ENCODE measurements around the gene SLC5A2.
A peak's percentile ranks its signal among the peaks of the same experiment; 100 is the strongest.
"Not testable (repeated sequence)": the region's sequence is repeated elsewhere in the genome, so short reads cannot be mapped to it uniquely, and the experiment has no call there.

SLC5A2 gene

GRCh38 chr16:31501966-31502348 lies 19.0 kb downstream of the SLC5A2 start:
- no peak for DNase-seq

- DNase-seq, result no peak
Observed at GRCh38 chr16:31502981-31503380, 20.1 kb downstream of the SLC5A2 start.

GRCh38 chr16:31503555-31503954 lies 20.6 kb downstream of the SLC5A2 start:
- DNase-seq, result not testable (repeated sequence)

GRCh38 chr16:31504159-31504558 lies 21.2 kb downstream of the SLC5A2 start:
- no peak for DNase-seq

- DNase-seq, result no peak
Observed at GRCh38 chr16:31505483-31505882, 22.6 kb downstream of the SLC5A2 start.

- no peak for DNase-seq
Observed at GRCh38 chr16:31507617-31507928, 24.6 kb downstream of the SLC5A2 start.

- DNase-seq, result peak; percentile 74
Observed at GRCh38 chr16:31507929-31508705, 25.2 kb downstream of the SLC5A2 start, which contains the start of gene RUSF1. Gene RUSF1 (minus strand): TSS chr16:31508391. CDS start chr16:31508373, 18 bp downstream.

- no peak for DNase-seq
Observed at GRCh38 chr16:31508706-31509195, 25.8 kb downstream of the SLC5A2 start.

- DNase-seq, result no peak
Observed at GRCh38 chr16:31513126-31513525, 30.2 kb downstream of the SLC5A2 start.

- no peak for DNase-seq
Observed at GRCh38 chr16:31513884-31514283, 31.0 kb downstream of the SLC5A2 start.

GRCh38 chr16:31517800-31518402 lies 35.0 kb downstream of the SLC5A2 start:
- DNase-seq, result no peak

GRCh38 chr16:31519759-31520431 lies 37.0 kb downstream of the SLC5A2 start:
- DNase-seq, result no peak

- DNase-seq, result no peak
Observed at GRCh38 chr16:31521368-31521767, 38.4 kb downstream of the SLC5A2 start.

GRCh38 chr16:31522071-31522470 lies 39.1 kb downstream of the SLC5A2 start:
- no peak for DNase-seq

- not testable (repeated sequence) for DNase-seq
Observed at GRCh38 chr16:31523768-31524167, 40.8 kb downstream of the SLC5A2 start.

- DNase-seq, result no peak
Observed at GRCh38 chr16:31525113-31525512, 42.2 kb downstream of the SLC5A2 start.

- DNase-seq, result no peak
Observed at GRCh38 chr16:31527734-31528274, 44.9 kb downstream of the SLC5A2 start, which contains the start of gene AHSP. Gene AHSP (plus strand): TSS chr16:31527900. CDS start chr16:31528140, 240 bp downstream.

GRCh38 chr16:31528523-31529107 lies 45.7 kb downstream of the SLC5A2 start:
- DNase-seq, result no peak

GRCh38 chr16:31529108-31529936 lies 46.4 kb downstream of the SLC5A2 start:
- DNase-seq, result no peak

GRCh38 chr16:31529937-31530312 lies 47.0 kb downstream of the SLC5A2 start:
- no peak for DNase-seq

GRCh38 chr16:31530405-31530804 lies 47.5 kb downstream of the SLC5A2 start:
- DNase-seq, result no peak

GRCh38 chr16:31531096-31531495 lies 48.2 kb downstream of the SLC5A2 start:
- no peak for DNase-seq
